SJCRH30 (cell line): ENCODE measurements around the gene INPPL1. TPM values are rescaled to one million over a fixed set of nuclear protein-coding genes. Genes with fewer than 3 reads are reported as not detected.
A peak's percentile ranks its signal among the peaks of the same experiment; 100 is the strongest.

Experiments
- DNase-seq, 2 experiments: peaks; one replicate each; pipeline ENCODE4 v3.0.0-alpha.2; 2015 to 2020
- H3K27ac ChIP-seq: fragments of 250-450 bp; sonication (Bioruptor Pico); 2 replicates; pipeline ENCODE4 v1.5.1; 2020; ENCODE audit warnings: mild to moderate bottlenecking, moderate library complexity
- H3K27me3 ChIP-seq: fragments of 250-450 bp; sonication (Bioruptor Pico); 2 replicates; pipeline ENCODE4 v1.5.1; 2020; ENCODE audit warnings: mild to moderate bottlenecking, moderate library complexity
- H3K36me3 ChIP-seq: fragments of 250-450 bp; sonication (Bioruptor Pico); 2 replicates; pipeline ENCODE4 v1.5.1; 2020; ENCODE audit warnings: mild to moderate bottlenecking, moderate library complexity
- H3K4me1 ChIP-seq: fragments of 250-450 bp; sonication (Bioruptor Pico); 2 replicates; pipeline ENCODE4 v1.5.1; 2020; ENCODE audit warnings: mild to moderate bottlenecking, moderate library complexity
- H3K4me3 ChIP-seq: fragments of 250-450 bp; sonication (Bioruptor Pico); 2 replicates; pipeline ENCODE4 v1.5.1; 2020; ENCODE audit warnings: mild to moderate bottlenecking, moderate library complexity
- H3K9me3 ChIP-seq: fragments of 250-450 bp; sonication (Bioruptor Pico); replicated peaks from 2 replicates; pipeline ENCODE4 v1.5.1; 2020; ENCODE audit warnings: mild to moderate bottlenecking, moderate library complexity
- total RNA-seq: library from RNA; depleted of rRNA; stranded (reverse); fragments of >200 nt; shearing (Covaris generic); gene quantifications from 2 replicates; pipeline ENCODE4 v1.2.3, GENCODE V29; 2014

INPPL1 gene
- total RNA-seq, 1 experiment from 2014 or later: 168 TPM

- Histone ChIP-seq H3K27ac (no peak overlapping the region), H3K36me3 (peaks cover 93% of the 10 kb centered on the region), H3K4me1 (no peaks in the 10 kb centered on the region), H3K4me3 (no peak overlapping the region), H3K27me3 (no peaks in the 10 kb centered on the region), H3K9me3 (no peaks in the 10 kb centered on the region)
- no peak for DNase-seq
Observed at GRCh38 chr11:72233773-72234513, 9.4 kb downstream of the INPPL1 start.

- H3K4me3 ChIP-seq: no peak overlapping the region
- H3K4me1 ChIP-seq: no peaks in the 10 kb centered on the region
- H3K36me3 ChIP-seq: peaks cover 87% of the 10 kb centered on the region
- H3K27ac ChIP-seq: no peak overlapping the region
- DNase-seq: no peak
- H3K27me3 ChIP-seq: no peaks in the 10 kb centered on the region
- no peaks in the 10 kb centered on the region for H3K9me3 ChIP-seq
Observed at GRCh38 chr11:72234514-72234830, 9.9 kb downstream of the INPPL1 start.

DNA sequence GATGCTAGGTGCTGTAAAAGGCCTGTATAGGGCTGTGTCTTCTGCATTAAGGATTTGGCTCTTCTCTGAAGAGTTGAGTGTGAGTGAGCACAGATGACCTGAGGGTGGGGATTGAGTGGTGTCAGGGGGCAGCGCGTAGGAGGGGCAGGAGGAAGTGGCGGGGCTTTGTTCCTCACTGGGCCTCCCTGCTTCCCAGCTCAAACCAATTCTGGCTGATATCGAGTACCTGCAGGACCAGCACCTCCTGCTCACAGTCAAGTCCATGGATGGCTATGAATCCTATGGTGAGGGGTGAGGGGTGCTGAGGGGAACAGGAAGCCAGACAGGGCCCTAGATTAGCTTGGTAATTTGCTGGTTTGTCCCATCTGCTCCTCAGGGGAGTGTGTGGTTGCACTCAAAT is 10.4 kb downstream of the INPPL1 start:
- no peak for DNase-seq
- Histone ChIP-seq H3K9me3 (no peaks in the 10 kb centered on the region), H3K4me1 (no peaks in the 10 kb centered on the region), H3K36me3 (peaks cover 83% of the 10 kb centered on the region), H3K27ac (no peak overlapping the region), H3K27me3 (no peaks in the 10 kb centered on the region), H3K4me3 (no peak overlapping the region)

GRCh38 chr11:72235351-72236057 is 10.9 kb downstream of the INPPL1 start:
- Histone ChIP-seq H3K27me3 (no peaks in the 10 kb centered on the region), H3K9me3 (no peaks in the 10 kb centered on the region), H3K4me1 (no peaks in the 10 kb centered on the region), H3K27ac (no peak overlapping the region), H3K4me3 (no peak overlapping the region), H3K36me3 (peaks cover 77% of the 10 kb centered on the region)
- DNase-seq: no peak

- peaks cover 70% of the 10 kb centered on the region for H3K36me3 ChIP-seq
Observed at GRCh38 chr11:72236083-72236697, 11.6 kb downstream of the INPPL1 start.

DNA sequence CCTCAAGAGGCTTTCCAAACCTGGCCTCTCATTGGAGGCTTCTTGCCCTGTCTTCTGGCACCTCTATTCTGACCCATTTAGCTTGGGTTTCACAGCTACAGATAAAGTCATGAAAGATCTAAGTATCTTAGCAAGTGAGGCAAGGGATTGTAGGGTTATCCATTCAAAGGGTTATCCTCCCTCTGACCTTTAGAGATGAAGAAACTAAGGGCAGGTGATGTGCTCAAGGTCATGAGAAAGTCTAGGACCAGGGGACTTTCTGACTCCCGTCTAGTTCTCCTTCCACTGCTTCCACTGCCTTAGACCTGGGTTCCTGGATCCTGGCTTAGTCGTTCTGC is 12.2 kb downstream of the INPPL1 start:
- DNase-seq: no peak
- H3K9me3 ChIP-seq: no peaks in the 10 kb centered on the region
- H3K4me1 ChIP-seq: no peaks in the 10 kb centered on the region
- no peaks in the 10 kb centered on the region for H3K27me3 ChIP-seq
- no peak overlapping the region for H3K4me3 ChIP-seq
- no peak overlapping the region for H3K27ac ChIP-seq
- peaks cover 66% of the 10 kb centered on the region for H3K36me3 ChIP-seq

More at GRCh38 chr11:72236083-72236697, 11.6 kb downstream of the INPPL1 start:
- Histone ChIP-seq H3K9me3 (no peaks in the 10 kb centered on the region), H3K27me3 (no peaks in the 10 kb centered on the region), H3K27ac (no peak overlapping the region), H3K4me3 (no peak overlapping the region), H3K4me1 (no peaks in the 10 kb centered on the region)
- DNase-seq: no peak

DNA sequence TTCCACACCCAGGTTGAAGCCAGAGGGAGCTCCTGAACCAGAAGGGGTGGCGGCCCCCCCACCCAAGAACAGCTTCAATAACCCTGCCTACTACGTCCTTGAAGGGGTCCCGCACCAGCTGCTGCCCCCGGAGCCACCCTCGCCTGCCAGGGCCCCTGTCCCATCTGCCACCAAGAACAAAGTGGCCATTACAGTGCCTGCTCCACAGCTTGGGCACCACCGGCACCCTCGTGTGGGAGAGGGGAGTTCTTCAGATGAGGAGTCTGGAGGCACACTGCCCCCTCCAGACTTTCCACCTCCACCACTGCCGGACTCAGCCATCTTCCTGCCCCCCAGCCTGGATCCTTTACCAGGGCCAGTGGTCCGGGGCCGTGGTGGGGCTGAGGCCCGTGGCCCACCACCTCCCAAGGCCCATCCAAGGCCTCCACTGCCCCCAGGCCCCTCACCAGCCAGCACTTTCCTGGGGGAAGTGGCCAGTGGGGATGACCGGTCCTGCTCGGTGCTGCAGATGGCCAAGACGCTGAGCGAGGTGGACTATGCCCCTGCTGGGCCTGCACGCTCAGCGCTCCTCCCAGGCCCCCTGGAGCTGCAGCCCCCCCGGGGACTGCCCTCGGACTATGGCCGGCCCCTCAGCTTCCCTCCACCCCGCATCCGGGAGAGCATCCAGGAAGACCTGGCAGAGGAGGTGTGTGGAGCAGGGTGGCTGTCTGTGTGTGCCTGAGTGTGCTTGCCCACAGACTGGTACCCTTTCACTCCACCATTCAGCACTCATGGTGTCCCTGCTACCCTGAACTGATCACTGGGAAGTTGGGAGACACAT is 12.8 kb downstream of the INPPL1 start:
- no peak overlapping the region for H3K27ac ChIP-seq
- H3K4me3 ChIP-seq: no peak overlapping the region
- no peaks in the 10 kb centered on the region for H3K27me3 ChIP-seq
- H3K36me3 ChIP-seq: peaks cover 60% of the 10 kb centered on the region
- no peak for DNase-seq
- H3K4me1 ChIP-seq: no peaks in the 10 kb centered on the region
- H3K9me3 ChIP-seq: no peaks in the 10 kb centered on the region

- Histone ChIP-seq H3K4me3 (no peak overlapping the region), H3K9me3 (no peaks in the 10 kb centered on the region), H3K36me3 (peaks cover 53% of the 10 kb centered on the region), H3K4me1 (no peaks in the 10 kb centered on the region), H3K27ac (no peak overlapping the region), H3K27me3 (no peaks in the 10 kb centered on the region)
- DNase-seq: peak in 1 of 2 experiments; percentile 53
Observed at GRCh38 chr11:72238040-72238450, 13.5 kb downstream of the INPPL1 start.

DNA sequence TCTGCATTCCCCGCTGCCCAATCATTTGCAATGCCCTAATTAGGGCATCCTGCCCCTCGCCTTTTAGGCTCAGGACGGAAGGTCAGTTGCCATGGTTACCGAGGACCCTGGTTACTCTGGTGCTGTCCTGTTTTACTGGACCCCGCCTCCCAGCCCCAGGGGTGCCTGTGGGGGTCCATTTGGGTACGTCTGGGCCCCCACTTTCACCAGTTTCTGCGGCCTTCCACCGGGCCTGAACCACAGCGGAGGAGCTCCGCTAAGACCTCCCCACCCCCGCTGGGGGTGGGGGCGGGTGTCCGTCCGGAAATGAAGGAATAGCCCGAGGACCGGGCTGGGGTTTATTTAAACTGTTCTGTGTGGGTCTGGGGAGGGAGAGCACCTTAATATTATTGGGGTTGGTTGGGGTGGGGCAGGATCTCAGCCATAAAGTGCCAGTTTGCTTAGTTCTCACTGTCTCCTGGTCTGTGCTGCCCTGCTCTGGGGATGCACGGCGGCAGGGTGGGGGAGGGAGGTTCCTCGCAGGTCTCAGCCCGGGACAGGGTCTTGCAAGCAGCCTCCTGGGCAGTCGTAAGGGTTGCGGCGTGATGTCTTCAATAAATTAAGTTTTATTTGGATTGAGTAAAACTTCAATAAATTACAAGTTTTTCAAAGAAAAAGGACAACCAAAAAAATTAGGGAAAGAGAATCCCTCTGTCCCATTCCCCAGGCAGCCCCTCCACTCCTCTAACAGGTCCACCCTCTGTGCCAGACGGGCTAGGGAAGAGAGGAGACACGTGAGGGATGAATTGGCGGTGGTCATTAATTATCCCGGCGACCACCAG is 14.1 kb downstream of the INPPL1 start:
- Histone ChIP-seq H3K4me1 (no peaks in the 10 kb centered on the region), H3K9me3 (no peaks in the 10 kb centered on the region), H3K27me3 (no peaks in the 10 kb centered on the region), H3K4me3 (no peak overlapping the region), H3K36me3 (peaks cover 46% of the 10 kb centered on the region), H3K27ac (no peak overlapping the region)
- DNase-seq: no peak

DNA sequence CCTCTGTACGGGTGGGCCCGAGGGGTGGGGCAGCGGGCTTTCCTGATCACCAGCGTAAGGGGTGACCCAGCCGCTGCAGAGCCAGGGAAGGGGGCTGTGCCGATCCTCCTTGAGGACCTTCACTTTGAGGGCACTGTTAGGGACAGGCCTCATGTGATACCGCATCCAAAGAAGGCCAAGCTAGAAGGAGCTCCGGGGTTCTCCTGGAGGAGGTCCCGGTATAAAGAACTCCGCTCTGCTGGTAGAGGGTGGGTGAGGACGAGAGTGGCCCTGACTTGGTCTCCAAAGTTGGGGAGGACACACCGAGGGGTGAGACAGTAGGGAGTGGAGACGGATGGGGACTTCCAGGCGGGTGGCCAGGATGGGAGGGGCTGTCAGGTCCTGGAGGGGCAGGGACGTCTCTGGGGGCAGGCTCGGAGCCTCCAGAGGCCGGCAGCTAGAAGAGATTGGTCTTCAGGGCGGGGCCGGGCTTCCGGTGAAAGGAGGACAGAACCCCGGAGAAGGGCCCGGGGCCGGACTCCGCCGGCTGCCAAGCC is 14.8 kb downstream of the INPPL1 start:
- Histone ChIP-seq H3K36me3 (peaks cover 40% of the 10 kb centered on the region), H3K27me3 (no peaks in the 10 kb centered on the region), H3K4me3 (no peak overlapping the region), H3K4me1 (no peaks in the 10 kb centered on the region), H3K9me3 (no peaks in the 10 kb centered on the region), H3K27ac (no peak overlapping the region)
- no peak for DNase-seq

- no peak for DNase-seq
- H3K9me3 ChIP-seq: no peaks in the 10 kb centered on the region
- H3K27ac ChIP-seq: no peak overlapping the region
- no peak overlapping the region for H3K4me3 ChIP-seq
- peaks cover 34% of the 10 kb centered on the region for H3K36me3 ChIP-seq
- H3K27me3 ChIP-seq: no peaks in the 10 kb centered on the region
- H3K4me1 ChIP-seq: no peaks in the 10 kb centered on the region
Observed at GRCh38 chr11:72239849-72240460, 15.4 kb downstream of the INPPL1 start.

- H3K4me1 ChIP-seq: no peaks in the 10 kb centered on the region
Observed at GRCh38 chr11:72240461-72241290, 16.1 kb downstream of the INPPL1 start.

GRCh38 chr11:72241291-72241781 is 16.8 kb downstream of the INPPL1 start:
- Histone ChIP-seq H3K27ac (no peak overlapping the region), H3K27me3 (no peaks in the 10 kb centered on the region), H3K36me3 (peaks cover 24% of the 10 kb centered on the region), H3K4me3 (no peak overlapping the region), H3K9me3 (no peaks in the 10 kb centered on the region), H3K4me1 (no peaks in the 10 kb centered on the region)
- DNase-seq: no peak

More at GRCh38 chr11:72240461-72241290, 16.1 kb downstream of the INPPL1 start:
- no peaks in the 10 kb centered on the region for H3K9me3 ChIP-seq
- DNase-seq: peak in 1 of 2 experiments; percentile 28
- H3K27me3 ChIP-seq: no peaks in the 10 kb centered on the region
- H3K4me3 ChIP-seq: no peak overlapping the region
- H3K36me3 ChIP-seq: peaks cover 27% of the 10 kb centered on the region
- H3K27ac ChIP-seq: no peak overlapping the region
